ENCODE measurements around the gene ZNF511. TPM values are rescaled to one million over a fixed set of nuclear protein-coding genes. Genes with fewer than 3 reads are reported as not detected.

The ZNF511 gene
- polyA plus RNA-seq, 1 experiment, result 32.9 TPM

- CTCF ChIA-PET, result no interaction called here
- DNase-seq (ENCODE audit: low read depth), result no peak
Observed at GRCh38 chr10:133271521-133272300, 37.0 kb upstream of the ZNF511 start.

GRCh38 chr10:133272301-133272963, 36.3 kb upstream of the ZNF511 start:
- DNase-seq (ENCODE audit: low read depth), result no peak
- CTCF ChIA-PET, result no interaction called here
- no peaks in the 10 kb centered on the region for H3K27me3 ChIP-seq (ENCODE audit: control insufficient read depth, insufficient read depth, low read length)
- no peak overlapping the region for H3K4me3 ChIP-seq (ENCODE audit: low read depth, low read length)
- H3K36me3 ChIP-seq (ENCODE audit: control insufficient read depth, insufficient read depth, low read length), result no peaks in the 10 kb centered on the region; the same call in 1 of the 2 replicates
- POLR2A ChIA-PET, result no interaction called here
- TF ChIP-seq CTCF (IDR thresholded peaks at IDR 0.05; ENCODE audit: insufficient read depth, low read depth, low read length), result no peak

More at GRCh38 chr10:133271521-133272300, 37.0 kb upstream of the ZNF511 start:
- POLR2A ChIA-PET, result no interaction called here
- Histone ChIP-seq H3K27me3 (ENCODE audit: control insufficient read depth, insufficient read depth, low read length) (no peaks in the 10 kb centered on the region), H3K36me3 (ENCODE audit: control insufficient read depth, insufficient read depth, low read length) (no peaks in the 10 kb centered on the region; the same call in 1 of the 2 replicates), H3K4me3 (ENCODE audit: low read depth, low read length) (no peak overlapping the region)
- TF ChIP-seq CTCF (IDR thresholded peaks at IDR 0.05; ENCODE audit: insufficient read depth, low read depth, low read length), result no peak

GRCh38 chr10:133272964-133273420, 35.7 kb upstream of the ZNF511 start:
- Histone ChIP-seq H3K27me3 (ENCODE audit: control insufficient read depth, insufficient read depth, low read length) (no peaks in the 10 kb centered on the region), H3K36me3 (ENCODE audit: control insufficient read depth, insufficient read depth, low read length) (no peaks in the 10 kb centered on the region; the same call in 1 of the 2 replicates), H3K4me3 (ENCODE audit: low read depth, low read length) (no peak overlapping the region)
- TF ChIP-seq CTCF (IDR thresholded peaks at IDR 0.05; ENCODE audit: insufficient read depth, low read depth, low read length), result no peak
- ChIA-PET CTCF (no interaction called here), POLR2A (no interaction called here)
- DNase-seq (ENCODE audit: low read depth), result no peak

GRCh38 chr10:133273534-133274143, 35.1 kb upstream of the ZNF511 start:
- TF ChIP-seq CTCF (IDR thresholded peaks at IDR 0.05; ENCODE audit: insufficient read depth, low read depth, low read length), result no peak
- H3K36me3 ChIP-seq (ENCODE audit: control insufficient read depth, insufficient read depth, low read length), result no peaks in the 10 kb centered on the region; the same call in 1 of the 2 replicates
- ChIA-PET CTCF (no interaction called here), POLR2A (no interaction called here)
- no peaks in the 10 kb centered on the region for H3K27me3 ChIP-seq (ENCODE audit: control insufficient read depth, insufficient read depth, low read length)
- no peak overlapping the region for H3K4me3 ChIP-seq (ENCODE audit: low read depth, low read length)
- DNase-seq (ENCODE audit: low read depth), result no peak

Measured in BJ (cell line).